HG02571 (cell line): ENCODE results near the gene TMBIM1.

Source experiments
- ATAC-seq: cut with Tn5 transposase; IDR thresholded peaks from one replicate; pipeline ENCODE4 v1.9.1; 2021; ENCODE audit warnings: mild to moderate bottlenecking, moderate library complexity; ENCODE audit not compliant: unreplicated experiment

The TMBIM1 gene

DNA sequence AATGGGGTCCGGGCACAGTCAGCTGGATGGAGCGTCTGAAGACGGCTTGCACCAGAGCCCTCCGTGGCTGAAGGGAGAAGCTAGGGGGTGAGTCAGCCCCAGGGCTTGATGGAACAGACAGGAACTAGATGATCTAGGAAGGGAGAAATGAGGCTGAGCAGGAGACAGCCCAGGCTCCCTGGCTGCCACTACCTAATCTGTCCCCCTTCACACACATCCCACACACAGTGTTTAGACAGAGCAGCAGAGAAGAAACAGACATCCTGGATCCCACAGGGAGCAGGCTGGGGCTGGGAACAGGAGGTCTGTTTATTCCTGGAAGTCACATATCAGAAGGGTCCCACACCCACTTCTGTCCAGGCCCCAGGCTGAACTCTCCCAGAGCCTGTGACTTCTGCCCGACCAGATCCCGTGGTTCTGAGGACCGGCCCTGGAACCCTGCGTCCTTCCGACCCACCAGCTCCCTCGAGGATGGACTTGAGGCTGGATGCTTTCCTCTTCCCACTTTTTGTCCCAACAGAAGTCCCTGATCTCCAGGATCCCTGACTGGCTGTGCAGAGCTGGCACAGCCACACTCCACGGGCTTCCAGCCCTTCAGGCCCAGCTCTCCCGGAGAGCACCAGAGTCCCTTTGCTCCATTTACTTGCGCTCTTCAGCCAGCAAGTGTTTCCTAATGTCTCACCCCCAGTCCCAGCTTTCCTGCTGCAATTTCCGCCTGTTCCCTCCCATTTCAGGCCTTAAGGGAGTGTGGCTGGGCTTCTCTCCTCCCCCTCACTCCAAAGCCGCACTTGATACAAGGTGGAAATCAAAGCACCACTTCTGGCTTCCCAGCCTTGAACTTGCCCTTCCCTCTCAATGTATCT is 33.0 kb downstream of the TMBIM1 start:
- ATAC-seq = no peak

- peak; percentile 59 for ATAC-seq
These were observed 34.8 kb downstream of the TMBIM1 start for GRCh38 chr2:218257390-218257981.

GRCh38 chr2:218256612-218257350 is 35.5 kb downstream of the TMBIM1 start:
- ATAC-seq = no peak

DNA sequence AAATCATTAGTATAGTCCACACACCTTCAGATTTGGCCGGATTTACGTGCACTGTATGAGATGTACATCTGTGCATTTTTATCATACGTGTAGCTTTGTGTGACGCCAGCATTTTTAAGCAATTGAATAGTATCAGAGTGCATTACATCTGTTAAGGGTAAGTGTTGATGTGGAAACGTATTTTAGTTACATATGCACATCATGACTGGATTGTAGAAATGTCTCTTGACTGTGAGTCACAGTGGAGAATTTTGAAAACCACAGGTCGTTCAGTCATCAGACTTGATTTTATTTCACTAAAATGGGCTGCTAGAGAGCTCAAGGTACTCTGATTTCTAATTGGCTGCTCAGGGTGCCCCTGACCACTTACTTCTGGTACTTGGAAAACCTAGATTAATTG is 36.9 kb downstream of the TMBIM1 start:
- no peak for ATAC-seq

- ATAC-seq = no peak
These were observed 39.1 kb downstream of the TMBIM1 start for GRCh38 chr2:218253232-218253625.

GRCh38 chr2:218252509-218253231 is 39.6 kb downstream of the TMBIM1 start:
- ATAC-seq = no peak

DNA sequence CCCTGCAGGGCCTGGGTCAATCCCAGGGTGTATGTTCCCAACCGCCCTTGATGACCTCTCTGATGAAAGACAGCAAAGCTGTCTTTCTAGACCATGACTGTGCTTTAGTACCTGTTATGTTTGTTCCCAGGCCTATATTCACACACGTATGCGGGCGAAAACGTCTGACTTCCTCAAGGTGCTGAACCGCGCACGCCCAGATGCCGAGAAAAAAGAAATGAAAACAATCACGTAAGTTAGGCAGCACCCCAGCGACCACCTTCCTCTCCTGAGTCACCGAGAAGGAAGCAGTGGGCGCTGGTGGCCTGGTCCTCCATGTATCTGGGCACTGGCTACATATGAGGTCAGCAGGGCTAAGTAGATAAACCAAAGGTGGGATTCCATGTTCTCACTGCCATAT is 42.6 kb downstream of the TMBIM1 start:
- no peak for ATAC-seq

DNA sequence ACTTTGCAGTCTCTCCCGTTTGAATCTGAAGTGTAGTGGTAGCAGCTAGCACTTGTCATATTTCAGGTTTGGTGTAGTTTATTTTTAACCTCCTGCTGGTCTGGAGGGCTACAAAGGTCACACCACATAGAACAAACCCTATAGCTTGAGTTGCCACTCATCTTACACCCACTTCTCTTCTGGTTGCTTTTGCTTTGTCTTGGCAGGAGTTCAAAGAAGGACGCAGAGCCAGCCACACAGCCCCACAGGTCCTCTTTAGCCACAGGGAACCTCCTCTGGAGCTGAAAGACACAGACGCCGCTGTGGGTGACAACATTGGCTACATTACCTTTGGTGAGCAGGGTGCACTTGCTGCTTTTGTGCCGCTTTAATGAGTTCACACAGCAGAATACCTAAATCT is 47.1 kb downstream of the TMBIM1 start:
- ATAC-seq = no peak

- no peak for ATAC-seq
These were observed 47.6 kb downstream of the TMBIM1 start for GRCh38 chr2:218244665-218245064.

DNA sequence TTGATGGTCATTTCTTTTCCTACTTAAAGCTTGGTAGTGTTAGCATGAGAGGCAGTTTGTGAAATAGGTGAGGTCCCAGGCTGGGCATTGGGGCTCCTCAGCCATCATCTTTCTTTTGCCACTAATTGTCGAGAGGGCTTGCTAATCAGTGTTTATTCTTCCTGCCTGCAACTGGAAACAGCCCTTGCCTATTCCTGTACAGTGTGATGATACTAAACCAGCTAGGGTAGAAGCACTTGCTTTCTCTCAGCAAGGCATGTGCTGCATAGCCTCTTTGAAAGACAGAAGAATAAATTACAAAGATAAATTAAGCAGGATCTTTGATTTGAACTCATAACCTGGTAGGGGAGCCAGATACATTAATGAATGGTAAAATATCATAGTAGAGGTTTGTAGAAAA is 48.1 kb downstream of the TMBIM1 start:
- no peak for ATAC-seq

GRCh38 chr2:218238887-218239286 is 53.4 kb downstream of the TMBIM1 start:
- ATAC-seq = no peak

DNA sequence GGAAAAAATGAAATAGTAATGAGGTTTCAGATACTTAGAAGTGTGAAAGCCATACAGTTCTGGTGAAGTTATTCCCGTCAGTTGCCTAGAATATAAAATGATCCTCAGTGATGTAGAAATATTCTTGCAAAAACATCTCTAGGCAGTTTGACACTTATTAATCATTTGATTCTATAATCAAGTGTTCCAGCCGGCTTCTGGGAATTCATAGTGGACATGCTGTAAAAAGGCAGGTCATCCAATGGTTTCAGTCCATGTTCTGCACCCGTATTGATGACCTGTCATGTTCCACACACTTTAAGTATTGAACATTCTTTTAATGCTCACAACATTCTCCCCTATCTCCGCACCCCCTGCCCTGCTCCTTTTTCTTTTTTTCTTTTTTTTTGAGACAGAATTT is 55.5 kb downstream of the TMBIM1 start:
- no peak for ATAC-seq

DNA sequence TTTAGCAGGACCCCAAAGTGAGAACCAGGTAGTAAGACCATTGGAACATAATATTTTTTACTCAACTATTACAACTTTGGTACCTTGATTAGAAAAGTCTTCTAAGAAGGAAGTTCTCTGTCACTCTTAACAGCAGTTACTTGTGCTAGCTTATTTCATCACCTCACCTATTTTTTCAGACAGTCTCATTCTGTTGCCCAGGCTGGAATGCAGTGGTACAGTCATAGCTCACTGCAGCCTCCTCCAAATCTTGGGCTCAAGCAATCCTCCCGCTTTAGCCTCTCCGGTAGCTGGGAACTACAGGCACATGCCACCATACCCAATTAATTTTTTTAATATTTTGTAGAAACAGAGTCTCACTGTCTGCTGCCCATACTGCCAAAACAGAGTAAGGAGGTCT is 57.3 kb downstream of the TMBIM1 start:
- ATAC-seq = no peak

GRCh38 chr2:218234521-218234920 is 57.8 kb downstream of the TMBIM1 start:
- no peak for ATAC-seq

- ATAC-seq = no peak
These were observed 58.8 kb downstream of the TMBIM1 start for GRCh38 chr2:218233543-218233942.

GRCh38 chr2:218230882-218231281 is 61.4 kb downstream of the TMBIM1 start:
- ATAC-seq = no peak

DNA sequence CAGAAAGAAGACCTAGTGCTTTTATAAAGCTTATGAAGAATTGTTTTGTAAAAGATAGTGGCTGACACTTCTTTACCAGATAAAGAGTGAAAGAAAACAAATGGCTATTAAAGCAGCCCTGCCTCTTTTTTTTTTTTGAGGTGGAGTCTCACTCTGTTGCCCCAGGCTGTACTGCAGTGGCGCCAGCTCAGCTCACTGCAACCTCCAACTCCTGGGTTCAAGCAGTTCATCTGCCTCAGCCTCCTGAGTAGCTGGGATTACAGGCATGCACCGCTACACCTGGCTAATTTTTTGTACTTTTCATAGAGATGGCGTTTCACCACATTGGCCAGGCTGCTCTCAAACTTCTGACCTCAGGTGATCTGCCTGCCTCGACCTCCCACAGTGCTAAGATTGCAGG is 62.5 kb downstream of the TMBIM1 start:
- no peak for ATAC-seq

- peak; percentile 77 for ATAC-seq
These were observed 63.1 kb downstream of the TMBIM1 start for GRCh38 chr2:218229239-218229638.

DNA sequence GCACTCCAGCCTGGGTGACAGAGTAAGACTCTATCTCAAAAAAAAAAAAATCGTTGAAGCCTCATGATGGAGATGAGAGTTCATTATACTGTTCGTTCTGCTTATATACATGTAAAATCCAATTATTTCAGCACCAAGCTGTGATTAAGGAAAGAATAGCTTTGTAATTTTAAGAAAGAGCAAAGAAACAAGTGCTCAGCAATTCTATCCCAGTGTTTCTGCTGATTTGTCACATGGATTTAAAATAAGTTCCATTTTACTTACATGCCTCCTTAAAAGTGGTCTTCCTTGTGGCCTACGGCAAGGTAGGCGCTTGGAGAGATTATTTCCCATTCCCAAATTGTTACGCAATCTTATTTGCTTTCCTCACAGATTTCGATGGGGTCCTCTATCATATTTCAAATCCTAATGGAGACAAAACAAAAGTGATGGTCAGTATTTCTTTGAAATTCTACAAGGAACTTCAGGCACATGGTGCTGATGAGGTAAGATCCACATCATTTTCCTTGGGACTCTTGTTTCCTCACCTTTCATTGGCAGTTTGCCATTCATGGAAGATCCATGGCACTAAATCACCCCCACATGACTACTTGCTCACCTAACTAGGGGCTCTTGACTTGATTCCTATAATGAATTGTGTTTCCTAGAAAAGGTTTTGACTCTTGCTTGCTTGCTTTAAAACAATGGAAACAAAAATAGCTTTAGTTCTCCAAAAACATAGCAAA is 63.8 kb downstream of the TMBIM1 start:
- no peak for ATAC-seq

- ATAC-seq = no peak
These were observed 65.4 kb downstream of the TMBIM1 start for GRCh38 chr2:218226903-218227302.
